GM21360 (cell line): ENCODE results near the gene LILRB3.
"Not testable (repeated sequence)": the region's sequence is repeated elsewhere in the genome, so short reads cannot be mapped to it uniquely, and the experiment has no call there.

ENCODE experiments used
- ATAC-seq: cut with Tn5 transposase; IDR thresholded peaks from one replicate; pipeline ENCODE4 v1.9.1; 2021; ENCODE audit warnings: mild to moderate bottlenecking, moderate library complexity; ENCODE audit not compliant: unreplicated experiment

Gene LILRB3

GRCh38 chr19:54191011-54191810 lies 31.6 kb downstream of the LILRB3 start, which contains the start of gene TSEN34:
TSEN34 (plus strand) TSS chr19:54191308; CDS start chr19:54191365, 57 bp downstream.
- ATAC-seq, result peak; percentile 22

- peak; percentile 41 for ATAC-seq
These were observed 32.2 kb downstream of the LILRB3 start for GRCh38 chr19:54190503-54191010.

GRCh38 chr19:54189735-54190502 lies 32.9 kb downstream of the LILRB3 start:
- peak; percentile 38 for ATAC-seq

GRCh38 chr19:54189145-54189734 lies 33.6 kb downstream of the LILRB3 start, which contains the start of gene MBOAT7:
MBOAT7 (minus strand) TSS chr19:54189580; CDS start chr19:54188508, 1,072 bp downstream.
- ATAC-seq, result peak; percentile 21

- ATAC-seq, result no peak
These were observed 34.5 kb downstream of the LILRB3 start for GRCh38 chr19:54188215-54188871.

GRCh38 chr19:54186934-54187381 lies 35.8 kb downstream of the LILRB3 start:
- ATAC-seq, result no peak

- ATAC-seq, result no peak
These were observed 36.5 kb downstream of the LILRB3 start for GRCh38 chr19:54186351-54186750.

GRCh38 chr19:54183431-54183830 lies 39.4 kb downstream of the LILRB3 start:
- no peak for ATAC-seq

GRCh38 chr19:54181894-54182293 lies 40.9 kb downstream of the LILRB3 start:
- ATAC-seq, result not testable (repeated sequence)

- no peak for ATAC-seq
These were observed 42.1 kb downstream of the LILRB3 start for GRCh38 chr19:54180691-54181091.

- ATAC-seq, result no peak
These were observed 42.8 kb downstream of the LILRB3 start for GRCh38 chr19:54179921-54180461.

GRCh38 chr19:54179262-54179852 lies 43.5 kb downstream of the LILRB3 start:
- ATAC-seq, result no peak

GRCh38 chr19:54178581-54179261 lies 44.1 kb downstream of the LILRB3 start:
- no peak for ATAC-seq

- ATAC-seq, result no peak
These were observed 48.6 kb downstream of the LILRB3 start for GRCh38 chr19:54173951-54174834.

GRCh38 chr19:54173359-54173699 lies 49.5 kb downstream of the LILRB3 start:
- no peak for ATAC-seq

GRCh38 chr19:54172471-54173358 lies 50.1 kb downstream of the LILRB3 start, which contains the start of gene TMC4:
TMC4 (minus strand) TSS chr19:54173160; CDS start chr19:54173117, 43 bp downstream.
- ATAC-seq, result no peak

GRCh38 chr19:54171736-54172431 lies 50.9 kb downstream of the LILRB3 start:
- not testable (repeated sequence) for ATAC-seq
